Activated CD4-positive, alpha-beta T cell treated with anti-CD3 and anti-CD28 coated beads for 1 hour (primary cell): Measurements from ENCODE around the gene WAS.

Experiments used
- DNase-seq: peaks from one replicate; pipeline ENCODE4 v3.0.0-alpha.2; 2020

WAS gene

DNA sequence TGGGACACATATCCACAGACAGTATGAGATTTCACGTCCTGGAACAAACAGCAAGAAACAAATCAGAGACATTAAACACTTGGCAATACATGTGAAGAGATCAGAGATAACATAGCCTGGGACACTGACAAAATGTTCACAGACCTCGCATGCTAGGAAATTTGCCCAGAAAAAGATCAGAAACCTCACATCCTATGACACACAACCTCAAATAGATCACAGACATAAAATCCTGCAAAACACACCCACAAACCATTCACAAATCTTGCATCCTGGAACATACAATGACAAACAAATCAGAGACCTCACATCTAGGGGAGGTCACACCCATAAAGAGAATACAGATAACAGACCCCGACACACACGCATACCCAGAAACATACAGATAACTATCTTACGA is 31.0 kb downstream of the WAS start:
- no peak for DNase-seq

DNA sequence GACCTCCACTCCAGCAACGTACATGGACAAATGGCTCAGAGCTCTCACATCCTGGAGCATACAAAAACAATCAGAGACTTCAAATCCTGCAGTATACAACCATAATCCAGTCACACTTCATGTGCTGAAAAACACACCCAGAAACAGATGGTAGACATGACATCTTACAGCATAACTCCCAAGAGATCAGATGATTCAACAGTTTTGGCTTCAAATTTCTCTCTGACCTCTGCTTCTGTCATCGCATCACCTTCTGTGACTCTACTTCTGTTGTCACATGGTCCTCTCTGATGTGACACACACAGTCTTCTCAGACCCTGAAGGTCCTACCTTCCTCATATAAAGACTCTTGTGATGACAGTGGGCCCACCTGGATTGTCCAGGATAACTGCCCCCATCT is 31.5 kb downstream of the WAS start:
- DNase-seq: no peak

DNA sequence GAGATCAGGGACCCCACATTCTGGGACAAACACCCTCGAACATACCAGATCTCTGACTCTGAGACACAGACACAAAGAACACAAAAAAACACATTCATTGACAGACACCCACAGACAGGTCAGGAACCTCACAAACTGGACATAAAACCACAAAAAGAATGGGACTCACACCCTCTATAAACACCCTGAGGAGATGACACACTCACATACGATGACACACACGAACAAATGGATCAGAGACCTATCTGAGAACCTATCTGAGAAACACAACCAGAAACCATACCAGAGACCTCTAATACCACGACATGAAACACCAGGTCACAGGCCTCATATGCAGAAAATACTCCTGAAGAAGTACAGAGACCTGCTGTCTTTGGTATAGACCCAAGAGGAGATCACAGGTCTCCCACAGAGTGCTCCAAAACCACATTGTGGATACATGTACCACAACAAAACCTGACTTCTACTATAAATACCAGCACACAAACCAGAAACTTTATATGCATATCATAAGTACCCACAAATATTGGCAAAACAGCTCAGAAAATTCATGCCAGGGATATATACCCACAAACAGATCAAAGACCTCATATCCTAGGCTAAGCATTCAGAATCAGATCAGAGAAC is 32.4 kb downstream of the WAS start:
- no peak for DNase-seq

DNA sequence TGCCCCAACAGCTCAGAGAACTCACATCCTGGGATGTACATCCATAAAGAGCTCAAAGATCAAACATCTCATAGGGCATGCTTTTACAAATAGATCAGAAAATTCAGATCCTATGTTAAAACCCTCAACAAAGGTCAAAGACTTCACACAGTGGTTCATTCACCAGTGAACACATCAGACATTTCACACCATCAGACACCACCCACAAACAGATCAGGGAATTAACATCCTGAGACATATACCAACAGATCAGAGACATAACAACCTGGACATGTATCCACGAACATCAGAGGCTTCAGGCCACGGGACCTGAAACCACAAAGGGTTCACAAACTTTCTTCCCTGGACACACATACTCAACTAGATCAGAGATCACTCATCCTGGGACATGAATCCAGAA is 36.4 kb downstream of the WAS start:
- no peak for DNase-seq

DNA sequence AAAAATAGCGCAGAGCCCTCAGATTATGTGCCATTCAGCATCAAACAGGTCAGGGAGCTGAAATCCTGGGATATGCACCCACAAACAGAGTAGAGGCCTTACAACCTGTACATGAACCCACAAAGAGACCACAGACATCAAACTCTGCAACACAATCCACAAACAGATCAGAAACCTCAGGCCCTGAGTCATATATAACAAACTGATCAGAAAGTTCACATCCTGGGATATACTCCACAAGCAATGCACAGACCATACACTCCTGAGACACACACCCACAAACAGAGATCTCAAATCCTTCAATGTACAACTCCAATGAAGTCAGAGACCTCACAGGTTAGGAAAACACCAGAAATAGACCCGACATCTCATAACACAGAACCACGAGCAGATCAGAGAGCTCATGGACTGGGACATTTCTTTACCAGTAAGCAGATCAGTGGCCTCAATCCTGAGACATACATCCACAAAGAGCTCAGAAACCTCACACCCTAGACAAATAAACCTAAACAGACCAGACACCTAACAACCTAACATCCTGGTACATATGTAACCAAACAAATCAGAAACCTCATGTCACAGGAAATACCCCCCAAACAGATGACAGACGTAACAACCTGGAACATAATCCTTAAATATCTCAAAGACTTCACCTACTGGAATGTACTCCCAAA is 37.1 kb downstream of the WAS start:
- DNase-seq: no peak

DNA sequence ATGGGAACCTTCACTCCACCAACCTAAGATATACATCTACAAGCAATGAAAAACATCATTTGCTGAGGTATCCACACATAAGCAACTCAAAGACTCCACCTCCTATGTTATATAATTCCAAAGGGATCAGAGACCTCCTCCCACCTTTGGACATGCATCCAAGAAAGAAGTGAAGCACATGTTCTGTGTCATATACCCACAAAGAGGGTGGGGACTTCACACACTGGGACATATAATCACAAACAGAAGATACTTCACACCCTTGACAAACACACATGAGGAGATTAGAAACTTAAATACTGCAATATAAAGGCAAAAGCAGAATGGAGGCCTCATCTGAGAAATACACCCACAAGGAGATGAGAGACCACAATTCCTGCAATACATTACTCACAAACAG is 38.3 kb downstream of the WAS start:
- DNase-seq: no peak

DNA sequence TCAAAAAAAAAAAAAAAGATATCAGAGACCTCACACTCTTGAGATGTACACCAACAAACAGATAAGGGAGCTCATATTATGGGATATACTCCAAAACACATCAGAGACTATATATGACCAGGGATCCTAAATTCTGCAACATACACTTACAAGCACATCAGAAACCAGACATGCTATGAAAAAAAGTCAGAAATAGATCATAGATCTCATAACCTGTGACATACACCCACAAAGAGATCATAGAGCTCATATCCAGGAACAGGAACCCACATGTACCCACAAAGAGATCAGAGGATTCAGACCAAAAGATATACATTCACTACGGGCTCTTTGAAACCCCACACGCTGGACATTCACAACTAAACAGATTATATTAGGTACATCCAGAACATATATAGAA is 43.0 kb downstream of the WAS start:
- DNase-seq: no peak

DNA sequence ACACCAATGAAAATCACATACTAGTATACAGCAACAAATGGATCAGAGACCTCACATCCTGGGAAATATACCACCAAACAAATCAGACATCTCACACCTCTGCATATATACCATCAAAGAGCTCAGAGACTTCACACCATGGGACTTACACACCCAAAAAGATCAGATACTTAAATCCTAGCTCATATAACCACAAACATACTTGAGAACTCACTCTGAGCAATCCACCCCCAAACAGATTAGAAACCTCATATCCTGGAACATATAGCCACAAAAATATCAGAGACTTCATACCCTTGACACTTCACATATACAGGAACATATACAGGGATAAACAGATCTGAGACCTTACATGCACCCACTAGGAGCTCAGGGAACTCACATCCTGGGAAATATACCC is 45.1 kb downstream of the WAS start:
- DNase-seq: no peak

DNA sequence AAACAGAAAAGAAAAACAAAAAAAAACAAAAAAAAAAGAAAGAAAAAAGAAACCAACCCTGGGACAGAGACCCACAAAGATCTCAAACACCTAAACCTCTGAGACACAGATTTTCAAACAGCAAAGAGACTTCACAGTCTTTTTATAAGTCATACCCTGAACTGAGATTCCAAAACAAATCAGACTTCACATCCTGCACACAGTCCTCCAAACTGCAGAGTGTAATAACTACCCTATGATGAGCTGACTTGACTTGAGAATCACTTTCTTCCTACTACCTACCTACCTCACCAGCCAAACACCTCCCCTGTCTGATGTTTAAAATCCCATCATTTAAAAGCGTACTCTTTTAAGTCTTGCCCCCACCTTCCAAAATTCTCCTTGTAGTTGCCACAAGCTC is 52.7 kb downstream of the WAS start:
- DNase-seq: no peak

DNA sequence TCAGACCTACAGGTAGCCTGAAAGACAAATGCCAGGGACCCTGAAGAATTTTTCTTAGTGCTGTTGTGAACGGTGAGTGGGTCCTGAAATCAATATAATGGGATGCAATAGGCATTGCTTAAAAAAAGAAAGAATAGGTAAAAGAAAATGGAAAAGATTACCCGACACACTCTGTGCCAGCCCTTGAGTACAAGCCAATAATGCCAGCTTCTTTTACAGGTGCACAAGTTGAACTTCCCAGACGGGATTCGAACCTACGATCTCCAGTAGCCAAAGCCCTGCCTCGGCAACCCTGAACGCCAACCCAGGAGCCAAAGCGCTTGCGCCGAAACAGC is 53.2 kb downstream of the WAS start:
- no peak for DNase-seq

DNA sequence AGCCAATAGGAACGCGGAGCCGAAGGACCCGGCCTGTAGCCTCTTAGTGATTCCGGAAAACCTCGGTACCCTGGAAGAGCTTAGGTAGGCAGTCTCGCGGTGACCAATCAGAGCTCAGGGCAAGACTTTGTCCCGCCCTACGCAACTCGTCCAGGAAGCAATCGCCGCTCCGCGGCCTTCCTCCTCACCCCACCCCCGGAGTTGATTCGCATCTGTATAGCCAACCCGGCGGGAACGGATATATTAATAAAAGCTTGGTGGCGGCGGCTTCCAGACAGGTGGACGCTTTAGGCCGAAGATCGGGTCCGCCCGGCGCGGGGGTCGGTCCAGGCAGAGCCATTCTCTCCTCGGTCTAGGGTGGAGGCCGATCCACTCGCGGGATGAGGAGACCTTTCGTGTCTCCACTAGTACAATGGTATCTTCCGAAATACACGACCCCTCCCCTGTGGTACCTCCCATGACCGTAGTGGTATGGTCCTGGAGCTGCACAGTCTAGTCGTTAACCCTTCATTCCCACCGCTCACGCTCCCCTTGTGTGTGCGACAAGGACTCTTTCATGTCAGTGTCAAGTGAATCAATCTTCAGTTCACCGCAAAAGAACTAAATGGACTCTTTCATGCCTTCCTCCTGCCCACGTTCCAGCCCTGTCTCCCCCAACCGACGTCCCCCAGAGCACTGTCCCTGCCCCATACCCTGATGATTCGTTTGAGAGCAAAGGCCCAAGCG is 53.8 kb downstream of the WAS start:
- DNase-seq: peak; percentile 77

DNA sequence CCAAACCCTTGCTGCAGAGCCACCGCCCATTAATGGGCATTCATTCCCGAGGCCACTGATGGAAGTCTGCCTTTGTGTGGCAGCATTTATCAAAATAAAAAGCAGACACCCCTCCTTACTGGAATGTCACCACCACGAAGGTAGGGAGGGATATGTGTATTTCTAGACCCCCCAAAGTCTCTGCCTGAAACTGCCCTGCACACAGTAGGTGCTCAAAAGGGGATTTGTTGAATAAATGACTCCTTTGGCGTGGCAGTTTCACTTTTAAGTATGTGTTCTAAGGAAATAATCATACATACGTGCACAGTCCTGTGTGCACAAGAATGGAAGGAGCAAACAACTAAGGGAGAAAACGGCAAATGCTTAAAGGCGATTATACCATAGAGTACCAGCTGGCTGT is 54.3 kb downstream of the WAS start:
- no peak for DNase-seq
